ENCODE data around the gene FGFRL1.
"Not testable (repeated sequence)": the region's sequence is repeated elsewhere in the genome, so short reads cannot be mapped to it uniquely, and the experiment has no call there.

The FGFRL1 gene

GRCh38 chr4:973431-974397 lies 37.7 kb upstream of the FGFRL1 start, which contains the start of gene DGKQ:
TSS of gene DGKQ (minus strand) at chr4:973569. CDS start at chr4:973482, 87 bp downstream.
- peak; percentile 87 for DNase-seq (ENCODE audit: low read depth)

GRCh38 chr4:974668-975067 lies 36.8 kb upstream of the FGFRL1 start:
- DNase-seq (ENCODE audit: low read depth): no peak

GRCh38 chr4:976016-976415 lies 35.4 kb upstream of the FGFRL1 start:
- DNase-seq (ENCODE audit: low read depth): not testable (repeated sequence)

GRCh38 chr4:978957-979701 lies 32.3 kb upstream of the FGFRL1 start:
- DNase-seq (ENCODE audit: low read depth): no peak

- no peak for DNase-seq (ENCODE audit: low read depth)
Observed at GRCh38 chr4:982291-982690, 29.1 kb upstream of the FGFRL1 start.

GRCh38 chr4:982814-983213 lies 28.6 kb upstream of the FGFRL1 start:
- no peak for DNase-seq (ENCODE audit: low read depth)

GRCh38 chr4:984336-985054 lies 26.9 kb upstream of the FGFRL1 start:
- no peak for DNase-seq (ENCODE audit: low read depth)

GRCh38 chr4:985123-985830 lies 26.1 kb upstream of the FGFRL1 start:
- peak; percentile 63 for DNase-seq (ENCODE audit: low read depth)

GRCh38 chr4:986428-986878 lies 25.0 kb upstream of the FGFRL1 start:
- DNase-seq (ENCODE audit: low read depth): no peak

- peak; percentile 81 for DNase-seq (ENCODE audit: low read depth)
Observed at GRCh38 chr4:986879-987623, 24.4 kb upstream of the FGFRL1 start, which contains the start of gene IDUA. TSS of gene IDUA (plus strand) at chr4:987044. CDS start at chr4:987085, 41 bp downstream.

GRCh38 chr4:987624-988513 lies 23.6 kb upstream of the FGFRL1 start:
- no peak for DNase-seq (ENCODE audit: low read depth)

- DNase-seq (ENCODE audit: low read depth): no peak
Observed at GRCh38 chr4:988726-989721, 22.4 kb upstream of the FGFRL1 start.

GRCh38 chr4:989722-990471 lies 21.5 kb upstream of the FGFRL1 start:
- DNase-seq (ENCODE audit: low read depth): no peak

- DNase-seq (ENCODE audit: low read depth): no peak
Observed at GRCh38 chr4:990746-991367, 20.6 kb upstream of the FGFRL1 start.

- DNase-seq (ENCODE audit: low read depth): no peak
Observed at GRCh38 chr4:991451-992296, 19.8 kb upstream of the FGFRL1 start.

Measured in activated T-cell treated with anti-CD3 and anti-CD28 coated beads for 1 hour (primary cell).